ENCODE measurements around the gene CTU2.
A peak's percentile ranks its signal among the peaks of the same experiment; 100 is the strongest.

The CTU2 gene

GRCh38 chr16:88681709-88682451, 24.4 kb upstream of the CTU2 start:
- DNase-seq: no peak

- no peak for DNase-seq
These were observed 21.6 kb upstream of the CTU2 start for GRCh38 chr16:88684569-88685155.

GRCh38 chr16:88685156-88686061, 20.9 kb upstream of the CTU2 start:
- DNase-seq: no peak

- no peak for DNase-seq
These were observed 20.3 kb upstream of the CTU2 start for GRCh38 chr16:88686062-88686438.

- DNase-seq: peak; percentile 39
These were observed 19.7 kb upstream of the CTU2 start, which contains the start of gene SNAI3 for GRCh38 chr16:88686439-88687253. TSS of gene SNAI3 (minus strand) at chr16:88686507. CDS start at chr16:88686406, 101 bp downstream.

GRCh38 chr16:88687254-88687576, 19.1 kb upstream of the CTU2 start:
- no peak for DNase-seq

- DNase-seq: no peak
These were observed 18.7 kb upstream of the CTU2 start for GRCh38 chr16:88687676-88688012.

- DNase-seq: peak; percentile 63
These were observed 18.1 kb upstream of the CTU2 start for GRCh38 chr16:88688013-88688778.

GRCh38 chr16:88690341-88691128, 15.8 kb upstream of the CTU2 start:
- no peak for DNase-seq

- DNase-seq: no peak
These were observed 15.0 kb upstream of the CTU2 start for GRCh38 chr16:88691129-88691813.

- DNase-seq: no peak
These were observed 14.3 kb upstream of the CTU2 start for GRCh38 chr16:88691924-88692560.

- no peak for DNase-seq
These were observed 13.4 kb upstream of the CTU2 start for GRCh38 chr16:88692861-88693260.

- DNase-seq: no peak
These were observed 12.7 kb upstream of the CTU2 start for GRCh38 chr16:88693420-88694177.

- DNase-seq: no peak
These were observed 11.8 kb upstream of the CTU2 start for GRCh38 chr16:88694221-88695087.

- no peak for DNase-seq
These were observed 11.1 kb upstream of the CTU2 start for GRCh38 chr16:88695218-88695617.

GRCh38 chr16:88695753-88696152, 10.6 kb upstream of the CTU2 start:
- no peak for DNase-seq

GRCh38 chr16:88696441-88696840, 9.9 kb upstream of the CTU2 start:
- DNase-seq: no peak

GRCh38 chr16:88697116-88697830, 9.0 kb upstream of the CTU2 start:
- no peak for DNase-seq

All from NCI-H526 treated with DMSO at 0.1 percent for 48 hours (cell line).